ENCODE measurements around the gene HIVEP3.

- TF ChIP-seq HMGXB4 (CRISPR knock-in tag; IDR thresholded peaks at IDR 0.05; ENCODE audit: borderline replicate concordance in 1 of 2, low read depth in 1 of 2) = no peak
- no peak for TF ChIP-seq ZNF629 (CRISPR knock-in tag; conservative IDR thresholded peaks at IDR 0.05)
These were observed 376.4 kb downstream of the HIVEP3 start for GRCh38 chr1:41542196-41542930.

Data from HepG2 (cell line).